GM18861 (cell line): Measurements from ENCODE around the gene TUSC2.

Experiments
- ATAC-seq: cut with Tn5 transposase; IDR thresholded peaks from one replicate; pipeline ENCODE4 v1.9.1; 2021; ENCODE audit not compliant: unreplicated experiment

Gene TUSC2, protein sequence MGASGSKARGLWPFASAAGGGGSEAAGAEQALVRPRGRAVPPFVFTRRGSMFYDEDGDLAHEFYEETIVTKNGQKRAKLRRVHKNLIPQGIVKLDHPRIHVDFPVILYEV

GRCh38 chr3:50327943-50328691 is at the start of gene TUSC2:
TSS of gene TUSC2 (minus strand) at chr3:50328223. CDS start at chr3:50328099, 124 bp downstream.
- peak; percentile 80 for ATAC-seq

GRCh38 chr3:50375258-50375931 is 47.4 kb upstream of the TUSC2 start:
- ATAC-seq = no peak

GRCh38 chr3:50374363-50375257 is 46.6 kb upstream of the TUSC2 start:
- ATAC-seq = no peak

GRCh38 chr3:50373146-50374051 is 45.4 kb upstream of the TUSC2 start:
- ATAC-seq = no peak

- no peak for ATAC-seq
These were observed 44.3 kb upstream of the TUSC2 start for GRCh38 chr3:50372349-50372748.

DNA sequence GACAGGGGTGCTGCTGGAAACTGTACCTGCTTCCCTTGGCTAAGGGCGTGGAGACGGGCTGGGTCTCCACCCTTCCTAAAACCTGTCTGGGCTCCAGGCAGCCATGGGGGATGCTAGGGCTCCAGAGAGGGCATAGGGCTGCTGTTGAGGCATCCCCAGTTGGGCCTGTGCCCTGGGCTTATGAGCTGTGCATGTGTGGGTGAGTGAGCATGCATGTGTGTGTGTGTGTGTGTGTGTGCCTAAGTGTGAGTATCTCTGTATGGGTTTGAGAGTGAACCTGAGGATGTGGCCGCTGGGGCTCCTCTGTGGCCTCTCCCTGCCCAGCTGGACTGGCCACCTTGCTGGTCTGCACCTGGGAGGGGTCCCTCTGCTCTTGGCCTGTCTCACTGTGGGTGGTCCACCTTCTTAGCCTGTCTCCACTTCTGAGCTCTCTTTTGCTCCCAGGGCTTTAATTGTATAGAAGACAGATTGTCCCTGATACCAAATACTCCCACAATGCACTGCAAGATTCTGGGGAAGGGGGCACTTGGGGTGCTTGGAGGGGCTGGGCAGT is 43.2 kb upstream of the TUSC2 start:
- ATAC-seq = no peak

- ATAC-seq = no peak
These were observed 42.6 kb upstream of the TUSC2 start for GRCh38 chr3:50370594-50370993.

DNA sequence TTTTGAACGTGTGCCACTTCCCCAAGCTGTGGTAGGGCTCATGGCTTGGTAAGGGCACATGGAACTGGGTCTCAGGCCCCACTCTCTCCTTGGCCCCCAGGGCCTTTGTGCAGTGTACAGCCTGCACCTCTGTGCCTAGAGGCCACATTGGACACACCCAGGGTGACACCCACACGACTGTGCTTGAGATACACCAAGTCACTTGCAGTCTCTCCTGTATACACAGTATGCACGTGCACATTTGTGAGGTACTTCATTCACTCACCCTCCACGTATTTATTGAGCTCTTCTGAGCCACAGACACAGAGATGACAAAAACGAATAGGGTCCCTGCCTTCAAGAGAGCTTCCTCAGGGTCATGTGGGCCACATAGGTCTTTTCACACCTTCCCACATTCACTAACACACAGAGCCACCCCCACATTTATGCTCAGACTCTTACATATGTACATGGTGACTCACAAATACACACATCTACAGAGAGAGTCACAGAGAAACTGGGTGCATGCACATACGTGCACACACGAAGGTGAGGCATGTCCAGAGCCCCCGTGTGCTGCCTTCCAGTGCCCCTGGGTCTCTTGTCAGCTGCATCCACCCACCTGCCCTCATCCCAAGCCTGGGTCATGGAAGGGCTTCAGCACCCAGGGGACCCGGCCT is 41.1 kb upstream of the TUSC2 start:
- ATAC-seq = no peak

DNA sequence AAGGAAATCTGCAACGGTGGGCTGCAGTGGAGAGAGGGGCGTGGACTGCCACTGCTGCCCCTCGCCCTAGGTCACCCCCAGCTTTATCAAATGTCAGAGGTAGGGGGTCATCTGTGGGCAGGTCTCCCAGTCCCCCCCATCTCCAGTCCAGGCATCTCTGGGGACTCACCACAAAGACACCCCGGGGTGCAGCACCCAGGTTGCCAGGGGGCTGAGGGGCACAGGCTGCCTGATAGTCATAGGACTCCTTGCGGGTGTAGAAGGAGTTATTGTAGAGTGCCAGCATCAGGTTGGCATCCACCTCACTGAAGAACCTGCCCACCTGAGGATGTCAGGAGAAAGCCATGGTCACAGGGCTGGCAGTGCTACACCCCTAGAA is 37.8 kb upstream of the TUSC2 start:
- no peak for ATAC-seq

DNA sequence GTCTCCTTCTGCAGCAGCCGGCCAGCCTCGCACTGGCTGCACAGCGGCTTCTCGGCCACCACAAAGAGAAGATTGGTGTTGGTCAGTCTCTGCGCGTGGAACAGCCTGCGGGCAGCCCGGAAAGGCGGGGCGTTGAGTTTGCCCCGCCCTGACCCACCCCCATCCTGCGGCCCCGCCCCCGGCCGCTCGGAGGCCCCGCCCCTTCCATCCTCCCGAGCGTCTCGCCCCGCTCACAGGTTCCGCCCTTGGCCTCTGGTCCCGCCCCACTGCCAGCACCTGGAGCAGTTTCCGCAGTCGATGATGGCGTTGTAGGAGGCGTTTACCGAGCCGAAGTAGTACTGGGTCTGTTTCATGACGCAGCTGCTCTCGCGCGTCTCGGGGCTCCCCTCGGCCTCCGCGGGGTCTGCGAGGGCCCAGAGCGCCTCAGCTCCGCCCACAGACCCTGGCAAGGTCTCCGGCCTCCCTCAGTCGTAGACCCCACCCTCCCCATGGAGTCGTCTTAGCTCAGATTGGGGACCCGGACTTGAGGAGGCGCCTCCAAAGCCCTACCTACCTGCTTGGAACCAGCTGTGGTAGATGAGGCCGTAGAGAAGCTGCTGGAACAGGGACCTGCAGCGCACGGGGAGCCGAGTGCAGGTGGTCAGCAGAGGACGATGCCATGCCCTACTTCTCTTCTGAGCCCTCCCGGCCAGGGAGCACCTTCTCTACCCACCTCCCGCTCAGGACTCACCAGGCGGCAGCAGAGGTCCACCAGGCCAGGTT is 37.2 kb upstream of the TUSC2 start:
- ATAC-seq = peak; percentile 70

DNA sequence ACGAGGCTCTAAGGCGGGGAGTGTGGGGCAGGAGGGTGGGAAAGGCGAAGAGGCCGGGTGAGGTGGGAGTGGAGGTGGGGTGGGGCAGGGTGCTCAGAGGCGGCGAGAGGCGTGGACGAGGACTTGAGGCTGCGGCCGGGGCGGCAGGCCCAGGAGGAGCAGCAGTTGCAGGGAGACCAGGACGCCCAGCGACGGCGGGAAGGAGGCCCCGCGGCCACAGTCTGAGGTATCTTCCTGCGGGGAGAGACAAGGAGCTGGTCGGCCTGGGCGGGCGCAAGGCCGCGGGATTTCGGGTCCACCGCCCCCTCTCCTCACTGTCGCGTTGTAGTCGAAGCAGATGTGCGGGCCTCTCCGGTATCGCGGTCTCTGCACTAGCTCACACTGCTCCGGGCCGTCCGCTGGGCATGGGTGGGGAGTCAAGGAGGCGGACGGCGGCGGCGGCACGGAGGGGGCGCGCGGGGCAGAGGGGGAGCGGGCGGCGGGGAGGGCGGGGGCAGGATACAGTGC is 36.6 kb upstream of the TUSC2 start:
- ATAC-seq = no peak

- no peak for ATAC-seq
These were observed 31.7 kb upstream of the TUSC2 start for GRCh38 chr3:50359760-50360110.

DNA sequence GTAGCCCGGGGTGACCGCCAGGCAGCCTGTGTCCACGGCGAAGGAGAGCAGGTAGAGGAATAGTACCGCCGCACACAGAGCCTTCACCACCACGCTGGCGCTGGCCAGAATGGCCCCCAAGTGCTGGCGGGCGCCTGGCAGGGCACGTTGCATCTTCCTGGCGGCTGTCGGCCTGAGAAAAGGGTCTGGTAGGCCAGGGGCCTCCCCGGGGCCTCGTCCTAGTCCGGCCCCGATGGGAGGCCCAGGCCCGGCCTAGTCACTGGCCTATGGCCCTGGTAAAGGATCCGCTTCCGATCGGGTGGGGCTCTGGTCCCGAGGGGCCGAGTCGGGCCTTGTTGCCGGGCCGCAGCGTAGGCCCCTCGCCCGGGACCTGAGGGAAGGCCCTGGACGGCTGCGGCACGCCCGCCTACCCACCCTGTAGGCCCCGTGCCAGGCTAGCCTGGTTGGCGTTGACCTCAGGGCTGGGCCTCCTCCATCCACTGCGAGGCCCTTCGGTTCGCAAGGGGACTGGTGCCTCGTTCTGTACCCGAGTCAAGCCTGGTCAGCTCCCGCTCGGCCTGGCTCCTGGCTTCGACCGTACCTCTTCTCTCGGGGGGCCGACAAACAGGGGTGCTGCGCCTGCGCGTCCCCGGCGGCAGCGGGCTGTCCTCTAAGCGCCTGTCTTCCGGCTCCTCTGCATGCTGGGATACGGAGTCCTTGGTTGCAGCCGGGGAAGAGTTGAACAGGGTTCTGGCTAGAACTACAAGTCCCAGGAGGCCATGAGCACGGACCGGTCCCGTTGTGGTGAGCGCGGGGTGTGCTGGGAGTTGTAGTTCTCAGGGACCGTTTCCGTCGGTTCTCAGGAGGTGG is 31.1 kb upstream of the TUSC2 start, which contains the start of gene TMEM115:
Gene TMEM115 (minus strand): TSS at position 611 of the 849 bp plus-strand sequence. CDS start 458 bp downstream, at position 153.
- peak; percentile 94 for ATAC-seq

DNA sequence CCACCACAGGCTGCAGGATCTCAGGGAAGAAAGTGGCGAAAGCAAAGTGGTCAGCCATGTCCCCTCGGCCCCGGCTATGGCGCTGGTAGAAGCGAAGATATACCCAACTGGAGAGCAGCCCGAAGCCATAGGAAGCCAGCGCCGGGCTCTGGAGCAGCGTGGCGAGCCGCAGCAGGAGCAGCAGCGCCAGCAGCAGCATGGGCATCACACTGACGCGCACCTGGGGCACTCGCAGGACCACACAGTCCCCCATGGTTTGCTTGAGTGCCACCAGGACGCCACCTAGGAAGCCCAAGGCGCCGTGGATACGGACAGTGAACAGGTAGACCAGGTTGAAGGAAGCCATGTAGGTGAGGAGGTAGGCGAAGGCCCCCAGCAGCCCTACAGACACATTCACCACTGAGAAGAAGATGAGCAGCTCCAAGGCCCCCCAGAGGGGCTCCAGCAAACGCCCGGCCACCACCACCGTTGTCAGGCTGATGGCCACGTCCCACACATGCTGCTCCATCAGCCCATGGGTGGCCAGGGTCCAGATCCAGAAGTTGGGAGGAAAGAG is 30.4 kb upstream of the TUSC2 start:
- no peak for ATAC-seq

- ATAC-seq = no peak
These were observed 29.5 kb upstream of the TUSC2 start for GRCh38 chr3:50357481-50357880.

DNA sequence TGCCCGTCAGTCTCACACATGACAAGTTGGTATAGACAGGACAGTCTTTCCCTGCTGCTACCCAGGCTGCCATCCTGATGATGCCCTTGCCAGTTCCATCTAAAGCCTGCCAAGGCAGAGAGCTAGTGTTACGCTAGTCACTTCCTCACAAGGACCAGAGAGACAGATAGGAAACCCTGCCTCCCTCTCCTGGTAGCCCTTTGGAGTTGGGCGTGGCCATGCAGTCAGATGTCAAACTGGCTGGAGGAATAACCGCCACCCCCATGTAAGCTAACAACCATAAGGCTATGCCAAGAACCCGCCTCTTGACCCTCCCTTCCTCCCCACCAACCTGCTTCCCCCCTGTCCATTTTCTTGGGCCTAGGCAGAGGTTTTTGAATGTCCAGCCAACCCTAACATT is 28.5 kb upstream of the TUSC2 start:
- ATAC-seq = no peak

DNA sequence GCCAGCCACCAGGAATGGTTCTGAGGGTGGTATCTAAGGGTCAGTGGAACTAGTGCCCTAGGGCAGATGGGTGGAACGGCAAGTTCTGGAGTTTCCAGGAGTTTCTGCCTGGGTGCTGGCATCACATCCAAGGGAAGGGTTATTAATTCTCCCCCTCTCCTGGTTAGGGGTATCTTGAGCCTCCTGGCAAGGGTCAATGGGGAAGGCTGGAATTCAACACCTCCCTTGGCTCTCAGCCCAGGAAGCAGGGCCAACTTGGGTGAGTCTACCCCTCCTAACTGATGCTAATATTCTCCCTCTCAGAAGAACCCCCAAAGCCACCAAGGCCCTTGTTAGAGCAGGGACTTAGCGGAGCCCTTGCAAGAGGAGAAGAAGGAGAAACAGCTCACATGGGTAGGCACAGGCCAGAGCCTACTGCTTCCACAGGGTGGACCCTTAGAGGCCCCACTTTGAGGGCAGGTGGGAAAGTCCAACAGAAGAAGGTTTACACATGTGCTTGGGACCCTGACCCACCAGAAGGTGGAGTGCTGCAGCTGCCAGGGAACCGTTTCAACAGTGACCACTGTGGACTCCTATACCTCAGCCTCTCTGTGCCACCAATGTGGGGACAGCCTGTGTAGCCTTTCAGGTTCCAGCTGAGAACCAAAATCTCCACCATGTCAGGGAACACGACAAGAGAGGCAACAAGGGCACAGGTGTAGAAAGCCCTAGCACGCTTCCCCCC is 28.0 kb upstream of the TUSC2 start:
- no peak for ATAC-seq
